Upper lobe of left lung (tissue), 6 donors: Measurements from ENCODE around the gene RPUSD4. TPM values are rescaled to one million over a fixed set of nuclear protein-coding genes. Genes with fewer than 3 reads are reported as not detected.

Source experiments
- ATAC-seq, 2 donors: fragments of 200-7000 bp; cut with Tn5 transposase; one replicate each; pipeline ENCODE4 v1.9.1; 2022; ENCODE audit warnings: mild to moderate bottlenecking in 2 of 2, moderate library complexity in 2 of 2; ENCODE audit not compliant: low FRiP score in 2 of 2
- DNase-seq, 2 donors: peaks; one replicate each; pipeline ENCODE4 v3.0.0-alpha.2; 2019 to 2020
- H3K27ac ChIP-seq, 4 donors: fragments of 200-600 bp; sonication (generic); one replicate each; pipeline ENCODE4 v1.5.1; 2016 to 2019
- H3K27me3 ChIP-seq, 4 donors: fragments of 200-600 bp; sonication (generic); one replicate each; pipeline ENCODE4 v1.5.1; 2017 to 2019
- H3K36me3 ChIP-seq, 4 donors: fragments of 200-600 bp; sonication (generic); one replicate each; pipeline ENCODE4 v1.5.1; 2016 to 2019
- H3K4me1 ChIP-seq, 4 donors: fragments of 200-600 bp; sonication (generic); one replicate each; pipeline ENCODE4 v1.5.1; 2018 to 2019
- H3K4me3 ChIP-seq, 4 donors: fragments of 200-600 bp; sonication (generic); one replicate each; pipeline ENCODE4 v1.5.1; 2017 to 2019; ENCODE audit warnings: mild to moderate bottlenecking in 2 of 4, moderate library complexity in 1 of 4
- H3K9me3 ChIP-seq, 4 donors: fragments of 200-600 bp; sonication (generic); one replicate each; pipeline ENCODE4 v1.5.1; 2018 to 2019
- CTCF ChIP-seq, 6 experiments: fragments of 450-650 bp in 4 of 6; fragments of 200-600 bp in 2 of 6; sonication (generic) in 2 of 6; IDR thresholded peaks; one replicate each; pipeline ENCODE4 v1.5.1; 2016 to 2019; ENCODE audit warnings: antibody characterized with exemption in 6 of 6
- EP300 ChIP-seq, 4 donors: sonication (generic); formaldehyde crosslinking; IDR thresholded peaks; one replicate each; pipeline ENCODE4 v1.5.1; 2017; ENCODE audit warnings: antibody characterized with exemption in 4 of 4, control low read depth in 2 of 4
- POLR2A ChIP-seq, 4 donors: fragments of 450-650 bp; IDR thresholded peaks; one replicate each; pipeline ENCODE4 v1.5.1; 2016 to 2017; ENCODE audit warnings: antibody characterized with exemption in 4 of 4, mild to moderate bottlenecking in 2 of 4
- POLR2AphosphoS5 ChIP-seq, 2 donors: sonication (generic); formaldehyde crosslinking; IDR thresholded peaks; one replicate each; pipeline ENCODE4 v1.5.1; 2017; ENCODE audit warnings: antibody characterized with exemption in 2 of 2
- WGBS, 2 donors: methylation state at CpG; one replicate each; pipeline ENCODE4 v1.1.5; 2017 to 2018; 5-methylcytosine and 5-hydroxymethylcytosine counted together
- total RNA-seq, 6 donors: library from RNA; depleted of rRNA in 4 of 6; stranded (reverse); fragments of >200 nt in 4 of 6; gene quantifications; one replicate each; pipeline versions ENCODE4 v1.1.0 to v1.2.1, GENCODE V29; 2016 to 2021
- donor health status: DM: no; HTN: no; CAD: no; lungs with moderate emphysema.
- donor health status: DM: no; HTN: yes; CAD: no; lungs with severe emphysema.

Gene RPUSD4
- total RNA-seq, 6 donors from 2014 or later, result 13.7 to 32.5 (median 20.5) TPM

GRCh38 chr11:126190792-126191191, 20.7 kb downstream of the RPUSD4 start:
- Histone ChIP-seq H3K36me3 (peaks cover 0 to 29% (median 21%) of the 10 kb centered on the region in 4 donors), H3K27ac (no peak overlapping the region), H3K4me1 (peaks cover 0 to 6% (median 0%) of the 10 kb centered on the region in 4 donors), H3K4me3 (no peak overlapping the region), H3K27me3 (no peaks in the 10 kb centered on the region), H3K9me3 (no peaks in the 10 kb centered on the region)
- 92 to 96% methylated on average over 11 to 14 of the region's 14 CpGs for WGBS, 2 donors
- DNase-seq (no peak), ATAC-seq (no peak)
- TF ChIP-seq EP300 (IDR thresholded peaks at IDR 0.05), result no peak
- TF ChIP-seq POLR2A (IDR thresholded peaks at IDR 0.05), result no peak
- no peak for TF ChIP-seq CTCF (IDR thresholded peaks at IDR 0.05)
- no peak for TF ChIP-seq POLR2AphosphoS5 (IDR thresholded peaks at IDR 0.05)

GRCh38 chr11:126189109-126189929, 22.1 kb downstream of the RPUSD4 start:
- H3K27ac ChIP-seq, result no peak overlapping the region
- DNase-seq, result no peak
- peaks cover 0 to 25% (median 21%) of the 10 kb centered on the region in 4 donors for H3K36me3 ChIP-seq
- H3K4me3 ChIP-seq, result no peak overlapping the region
- no peaks in the 10 kb centered on the region for H3K9me3 ChIP-seq
- TF ChIP-seq EP300 (IDR thresholded peaks at IDR 0.05) (no peak), POLR2AphosphoS5 (IDR thresholded peaks at IDR 0.05) (no peak), POLR2A (IDR thresholded peaks at IDR 0.05) (no peak), CTCF (IDR thresholded peaks at IDR 0.05) (no peak)
- no peaks in the 10 kb centered on the region for H3K27me3 ChIP-seq
- peaks cover 0 to 6% (median 0%) of the 10 kb centered on the region in 4 donors for H3K4me1 ChIP-seq
- WGBS, 2 donors, result 90 to 91% methylated on average over 13 to 22 of the region's 22 CpGs
- no peak for ATAC-seq

- WGBS, 2 donors, result 83 to 91% methylated on average over 9 to 15 of the region's 15 CpGs
- DNase-seq (no peak), ATAC-seq (no peak)
- Histone ChIP-seq H3K36me3 (peaks cover 0 to 25% (median 21%) of the 10 kb centered on the region in 4 donors), H3K4me3 (no peak overlapping the region), H3K9me3 (no peaks in the 10 kb centered on the region), H3K4me1 (no peaks in the 10 kb centered on the region), H3K27me3 (no peaks in the 10 kb centered on the region), H3K27ac (no peak overlapping the region)
- TF ChIP-seq POLR2AphosphoS5 (IDR thresholded peaks at IDR 0.05) (no peak), CTCF (IDR thresholded peaks at IDR 0.05) (no peak), POLR2A (IDR thresholded peaks at IDR 0.05) (no peak), EP300 (IDR thresholded peaks at IDR 0.05) (no peak)
These were observed 22.9 kb downstream of the RPUSD4 start for GRCh38 chr11:126188332-126189108.

- Histone ChIP-seq H3K4me3 (no peak overlapping the region), H3K4me1 (no peaks in the 10 kb centered on the region), H3K36me3 (peaks cover 0 to 13% (median 8%) of the 10 kb centered on the region in 4 donors), H3K27me3 (no peaks in the 10 kb centered on the region), H3K9me3 (no peaks in the 10 kb centered on the region), H3K27ac (no peak overlapping the region)
- WGBS, 2 donors, result 77 to 84% methylated on average over 18 to 22 of the region's 22 CpGs
- DNase-seq (no peak), ATAC-seq (no peak)
- no peak for TF ChIP-seq EP300 (IDR thresholded peaks at IDR 0.05)
- TF ChIP-seq CTCF (IDR thresholded peaks at IDR 0.05), result no peak
- no peak for TF ChIP-seq POLR2AphosphoS5 (IDR thresholded peaks at IDR 0.05)
- no peak for TF ChIP-seq POLR2A (IDR thresholded peaks at IDR 0.05)
These were observed 24.5 kb downstream of the RPUSD4 start for GRCh38 chr11:126186708-126187529.
